HG03439 (cell line): ENCODE data around the gene MAVS.
"Not testable (repeated sequence)": the region's sequence is repeated elsewhere in the genome, so short reads cannot be mapped to it uniquely, and the experiment has no call there.

ENCODE experiments used
- ATAC-seq: cut with Tn5 transposase; IDR thresholded peaks from one replicate; pipeline ENCODE4 v1.9.1; 2021; ENCODE audit warnings: mild to moderate bottlenecking, moderate library complexity; ENCODE audit not compliant: unreplicated experiment

Gene MAVS

GRCh38 chr20:3814928-3815495, 31.6 kb upstream of the MAVS start:
- no peak for ATAC-seq

DNA sequence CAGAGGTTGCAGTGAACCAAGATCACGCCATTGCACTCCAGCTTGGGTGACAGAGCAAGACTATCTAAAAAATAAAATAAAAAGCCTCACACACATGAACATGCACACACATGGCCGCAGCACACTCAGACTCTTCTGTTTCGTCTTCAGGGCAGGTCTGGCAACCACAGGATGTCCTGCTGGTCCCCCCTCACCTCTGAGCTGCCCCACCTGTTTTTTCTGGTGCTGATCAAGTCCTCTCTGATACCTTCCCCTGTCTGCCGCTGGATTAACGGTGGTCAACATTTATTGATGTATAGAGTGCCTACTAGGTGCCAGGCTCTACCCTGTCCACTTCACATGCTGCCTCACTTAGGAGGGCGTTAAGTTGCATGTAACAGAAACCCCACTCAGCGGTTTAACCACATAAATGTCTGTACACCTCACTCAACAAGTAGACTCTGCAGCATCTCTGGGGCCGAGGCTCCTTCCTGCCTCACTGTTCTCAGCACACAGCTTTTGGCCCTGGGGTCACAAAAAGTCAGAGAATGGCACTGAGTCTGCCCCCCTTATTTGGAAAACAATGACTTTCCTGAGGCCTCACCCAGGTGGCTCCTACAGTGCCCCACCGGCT, 30.8 kb upstream of the MAVS start:
- ATAC-seq, result no peak

DNA sequence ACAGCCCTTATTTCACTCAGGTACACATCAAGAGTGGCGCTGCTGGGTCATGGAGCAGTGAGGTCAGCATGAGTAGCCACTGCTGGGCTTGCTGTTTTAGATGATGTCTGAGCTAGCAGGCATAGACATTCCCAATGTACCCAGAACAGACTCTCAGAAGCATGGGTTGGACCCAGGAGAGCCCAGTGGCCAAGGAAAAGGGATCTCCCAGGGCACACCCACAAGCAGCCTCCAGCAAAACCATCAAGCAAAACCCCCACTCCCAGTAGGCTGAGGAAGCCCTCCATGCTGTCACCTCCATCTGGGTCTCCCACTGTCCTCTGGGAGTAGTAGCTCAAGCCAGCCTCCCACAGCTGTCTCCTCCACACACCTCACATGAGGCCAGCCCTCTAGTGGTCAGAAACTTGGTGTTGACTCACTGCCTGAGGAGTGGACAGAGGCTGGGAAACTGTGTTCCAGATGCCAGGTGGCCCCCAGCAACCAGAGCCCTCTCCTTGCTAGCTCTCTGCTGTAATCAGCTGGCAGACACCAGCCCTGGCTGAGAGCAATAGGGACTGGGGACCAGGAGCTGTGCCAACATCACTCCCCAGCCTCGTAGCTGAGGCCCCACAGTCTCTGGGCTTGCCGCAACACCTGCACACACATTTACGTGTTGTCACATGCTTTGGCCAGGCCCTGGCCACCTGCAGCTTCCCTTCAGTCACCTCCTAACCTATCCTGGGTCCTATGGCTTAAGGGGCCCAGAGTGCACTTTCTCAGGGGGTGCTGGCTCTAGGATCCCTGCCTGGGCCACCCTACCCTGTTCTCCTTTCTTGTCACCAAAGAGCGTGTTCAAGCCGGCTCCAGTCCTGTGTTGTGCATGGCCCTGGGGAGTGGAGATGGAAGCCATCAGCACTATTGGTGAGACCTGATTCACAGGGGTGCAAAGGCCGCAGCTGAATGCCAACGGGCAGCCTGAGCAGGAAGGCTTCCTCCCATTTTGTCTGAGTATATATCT, 28.2 kb upstream of the MAVS start:
- no peak for ATAC-seq

GRCh38 chr20:3819411-3820047, 27.1 kb upstream of the MAVS start:
- no peak for ATAC-seq

GRCh38 chr20:3820048-3820900, 26.4 kb upstream of the MAVS start, which contains the start of gene AP5S1:
Gene AP5S1 (plus strand): TSS chr20:3820547. CDS start chr20:3822118, 1,571 bp downstream.
- peak; percentile 84 for ATAC-seq

DNA sequence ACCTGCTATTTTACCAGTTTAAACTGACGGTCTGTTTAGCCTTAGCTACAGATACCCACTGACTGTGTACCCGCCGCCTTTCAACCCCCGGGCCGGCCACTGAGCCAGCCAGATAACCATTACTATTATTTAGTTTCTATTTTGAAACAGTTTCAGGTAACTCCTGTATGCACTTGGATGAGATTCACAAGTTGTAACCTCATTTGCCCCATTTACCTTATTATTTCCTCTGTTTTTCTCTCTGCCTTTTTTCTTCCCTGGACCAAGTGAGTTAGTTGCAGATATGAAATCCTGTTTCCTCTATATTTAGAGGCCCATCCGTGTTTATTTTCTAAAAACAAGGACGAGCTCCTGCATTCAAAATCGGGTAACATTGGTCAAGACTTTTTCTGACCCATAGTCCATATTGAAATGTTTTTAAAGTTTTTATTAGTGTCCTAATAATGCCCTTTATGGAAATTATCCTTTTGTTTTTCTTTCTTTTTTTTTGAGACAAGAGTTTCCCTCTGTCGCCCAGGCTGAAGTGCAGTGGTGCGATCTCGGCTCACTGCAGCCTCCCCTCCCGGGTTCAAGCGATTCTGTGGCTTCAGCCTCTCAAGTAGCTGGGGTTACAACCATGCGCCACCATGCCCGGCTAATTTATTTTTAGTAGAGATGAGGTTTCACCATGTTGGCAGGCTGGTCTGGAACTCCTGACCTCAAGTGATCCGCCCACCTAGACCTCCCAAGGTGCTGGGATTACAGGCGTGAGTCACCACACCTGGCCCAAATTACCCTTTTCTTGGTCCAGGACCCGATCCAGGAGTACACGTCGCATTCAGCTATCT, 25.5 kb upstream of the MAVS start:
- no peak for ATAC-seq

DNA sequence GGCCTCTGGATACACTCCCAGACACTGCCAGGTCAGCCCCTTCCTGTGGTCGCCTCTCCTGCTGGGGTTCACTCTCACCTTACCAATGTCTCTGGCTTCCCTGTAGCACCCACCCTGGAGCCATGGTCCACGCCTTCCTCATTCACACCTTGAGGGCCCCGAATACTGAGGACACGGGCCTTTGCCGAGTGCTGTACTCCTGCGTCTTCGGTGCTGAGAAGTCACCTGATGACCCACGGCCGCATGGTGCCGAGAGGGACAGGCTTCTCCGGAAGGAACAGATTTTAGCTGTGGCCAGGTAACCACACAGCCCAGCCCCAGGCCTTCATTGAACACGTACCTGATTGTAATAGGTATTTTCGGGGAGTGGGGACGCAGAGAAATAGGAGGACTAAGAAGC, 24.6 kb upstream of the MAVS start:
- ATAC-seq, result no peak

- no peak for ATAC-seq
Measured at GRCh38 chr20:3823881-3824280, 22.8 kb upstream of the MAVS start.

GRCh38 chr20:3825526-3825925, 21.1 kb upstream of the MAVS start:
- no peak for ATAC-seq

- no peak for ATAC-seq
Measured at GRCh38 chr20:3826420-3826819, 20.2 kb upstream of the MAVS start.

DNA sequence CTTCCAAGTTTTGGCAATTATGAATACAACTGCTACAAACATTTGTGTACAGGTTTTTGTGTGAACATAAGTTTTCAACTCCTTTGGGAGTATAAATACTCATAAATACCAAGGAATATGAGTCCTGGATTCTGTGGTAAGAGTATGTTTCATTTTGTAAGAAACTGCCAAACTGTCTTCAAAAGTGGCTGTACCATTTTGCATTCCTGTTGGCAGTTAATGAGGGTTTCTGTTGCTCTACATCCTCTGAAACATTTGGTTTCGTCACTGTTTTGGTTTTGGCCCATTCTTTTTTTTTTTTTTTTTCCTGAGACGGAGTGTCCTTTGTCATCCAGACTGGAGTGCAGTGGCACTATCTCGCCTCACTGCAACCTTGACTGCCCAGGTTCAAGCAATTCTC, 17.8 kb upstream of the MAVS start:
- no peak for ATAC-seq

- not testable (repeated sequence) for ATAC-seq
Measured at GRCh38 chr20:3829891-3830290, 16.7 kb upstream of the MAVS start.

DNA sequence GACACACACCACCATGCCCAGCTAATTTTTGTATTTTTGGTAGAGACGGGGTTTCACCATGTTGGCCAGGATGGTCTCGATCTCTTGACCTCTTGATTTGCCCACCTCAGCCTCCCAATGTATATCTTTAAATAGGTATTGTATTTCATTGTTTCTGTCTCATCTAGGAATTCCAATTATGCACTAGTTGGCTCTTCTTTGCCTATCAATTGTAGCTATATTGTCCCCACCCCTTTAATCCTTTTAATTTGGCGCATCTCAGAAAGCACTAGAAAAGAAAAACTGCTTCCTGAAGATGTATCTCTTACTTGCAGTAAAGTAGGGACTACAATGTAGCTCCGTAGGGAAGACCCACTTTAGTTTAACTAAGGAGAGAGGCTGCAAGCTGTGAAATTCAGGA, 10.5 kb upstream of the MAVS start:
- ATAC-seq, result no peak

DNA sequence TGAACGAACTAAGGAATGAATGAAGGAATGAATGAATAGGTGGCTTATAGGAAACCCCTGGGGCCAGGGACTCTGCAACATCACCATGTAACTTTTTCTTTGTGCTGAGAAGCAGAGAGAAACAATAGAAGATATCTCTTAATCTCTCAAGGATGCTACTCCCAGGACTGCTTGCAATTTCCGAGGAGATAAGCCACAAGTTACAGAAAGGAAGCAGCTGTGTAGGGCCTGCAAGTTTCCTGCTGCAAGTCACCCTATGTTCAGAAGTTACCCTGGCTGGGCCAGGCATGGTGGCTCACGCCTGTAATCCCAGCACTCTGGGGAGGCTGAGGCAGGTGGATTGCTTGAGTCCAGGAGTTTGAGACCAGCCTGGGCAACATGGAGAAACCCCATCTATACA, 7.3 kb upstream of the MAVS start:
- no peak for ATAC-seq

GRCh38 chr20:3840201-3840600, 6.4 kb upstream of the MAVS start:
- ATAC-seq, result not testable (repeated sequence)

- no peak for ATAC-seq
Measured at GRCh38 chr20:3842348-3842930, 4.2 kb upstream of the MAVS start.

GRCh38 chr20:3843490-3843889, 3.1 kb upstream of the MAVS start:
- no peak for ATAC-seq

- ATAC-seq, result not testable (repeated sequence)
Measured at GRCh38 chr20:3843990-3844619, 2.5 kb upstream of the MAVS start.

DNA sequence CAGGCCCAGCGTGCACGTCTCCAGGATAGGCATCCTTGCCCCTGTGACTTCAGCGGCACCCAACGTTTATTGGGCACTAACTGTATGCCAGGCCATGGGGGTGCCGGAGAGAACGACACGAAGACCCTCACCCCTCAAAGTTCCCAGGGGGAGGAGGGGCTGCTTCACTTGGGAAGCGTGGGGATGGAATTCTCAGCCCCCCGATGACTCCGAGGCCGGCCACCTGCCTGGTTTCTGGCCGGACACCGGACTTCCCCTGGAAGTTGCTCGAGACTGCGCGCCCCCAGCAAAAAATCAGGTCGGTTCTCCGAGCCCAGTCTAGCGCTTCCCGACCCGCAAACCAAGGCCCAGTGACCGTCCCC, 275 bp upstream of the MAVS start:
- no peak for ATAC-seq
